Measurements from ENCODE around the gene NADSYN1.
A peak's percentile ranks its signal among the peaks of the same experiment; 100 is the strongest.

The NADSYN1 gene

GRCh38 chr11:71476031-71476430 lies 23.0 kb downstream of the NADSYN1 start:
- H3K4me1 ChIP-seq (ENCODE audit: control insufficient read depth in 1 of 2, insufficient read depth in 1 of 2, low read depth in 1 of 2, low read length in 1 of 2) = peaks cover 7 to 18% of the 10 kb centered on the region in 2 experiments
- peaks cover 100% of the 10 kb centered on the region for H3K36me3 ChIP-seq
- no peak for TF ChIP-seq CTCF (IDR thresholded peaks at IDR 0.05)
- H3K27me3 ChIP-seq = no peaks in the 10 kb centered on the region
- H3K9me3 ChIP-seq = no peaks in the 10 kb centered on the region
- no peak overlapping the region for H3K4me3 ChIP-seq (ENCODE audit: low read depth in 1 of 2, low read length in 1 of 2)
- H3K27ac ChIP-seq = no peak overlapping the region

GRCh38 chr11:71476926-71477640 lies 24.1 kb downstream of the NADSYN1 start:
- H3K4me3 ChIP-seq (ENCODE audit: low read depth in 1 of 2, low read length in 1 of 2) = no peak overlapping the region
- H3K27ac ChIP-seq = no peak overlapping the region
- no peak for TF ChIP-seq CTCF (IDR thresholded peaks at IDR 0.05)
- peaks cover 100% of the 10 kb centered on the region for H3K36me3 ChIP-seq
- H3K4me1 ChIP-seq (ENCODE audit: control insufficient read depth in 1 of 2, insufficient read depth in 1 of 2, low read depth in 1 of 2, low read length in 1 of 2) = peaks cover 7 to 18% of the 10 kb centered on the region in 2 experiments
- no peaks in the 10 kb centered on the region for H3K27me3 ChIP-seq
- no peaks in the 10 kb centered on the region for H3K9me3 ChIP-seq

GRCh38 chr11:71477641-71478527 lies 24.9 kb downstream of the NADSYN1 start:
- peak overlapping the region; percentile 43 for H3K27ac ChIP-seq
- H3K4me1 ChIP-seq (ENCODE audit: control insufficient read depth in 1 of 2, insufficient read depth in 1 of 2, low read depth in 1 of 2, low read length in 1 of 2) = peaks cover 7 to 18% of the 10 kb centered on the region in 2 experiments
- H3K36me3 ChIP-seq = peaks cover 100% of the 10 kb centered on the region
- no peak overlapping the region for H3K4me3 ChIP-seq (ENCODE audit: low read depth in 1 of 2, low read length in 1 of 2)
- no peak for TF ChIP-seq CTCF (IDR thresholded peaks at IDR 0.05)
- no peaks in the 10 kb centered on the region for H3K27me3 ChIP-seq
- H3K9me3 ChIP-seq = no peaks in the 10 kb centered on the region

GRCh38 chr11:71478528-71478840 lies 25.5 kb downstream of the NADSYN1 start:
- TF ChIP-seq CTCF (IDR thresholded peaks at IDR 0.05) = no peak
- peaks cover 100% of the 10 kb centered on the region for H3K36me3 ChIP-seq
- H3K27ac ChIP-seq = peak overlapping the region; percentile 43

GRCh38 chr11:71481101-71481960 lies 28.3 kb downstream of the NADSYN1 start:
- no peaks in the 10 kb centered on the region for H3K9me3 ChIP-seq
- H3K27ac ChIP-seq = no peak overlapping the region
- no peaks in the 10 kb centered on the region for H3K27me3 ChIP-seq
- H3K4me3 ChIP-seq (ENCODE audit: low read depth in 1 of 2, low read length in 1 of 2) = no peak overlapping the region
- H3K4me1 ChIP-seq (ENCODE audit: control insufficient read depth in 1 of 2, insufficient read depth in 1 of 2, low read depth in 1 of 2, low read length in 1 of 2) = peaks cover 7 to 14% of the 10 kb centered on the region in 2 experiments
- H3K36me3 ChIP-seq = peaks cover 100% of the 10 kb centered on the region
- no peak for TF ChIP-seq CTCF (IDR thresholded peaks at IDR 0.05)

More at GRCh38 chr11:71478528-71478840, 25.5 kb downstream of the NADSYN1 start:
- no peak overlapping the region for H3K4me3 ChIP-seq (ENCODE audit: low read depth in 1 of 2, low read length in 1 of 2)
- no peaks in the 10 kb centered on the region for H3K27me3 ChIP-seq
- no peaks in the 10 kb centered on the region for H3K9me3 ChIP-seq
- H3K4me1 ChIP-seq (ENCODE audit: control insufficient read depth in 1 of 2, insufficient read depth in 1 of 2, low read depth in 1 of 2, low read length in 1 of 2) = peaks cover 7 to 18% of the 10 kb centered on the region in 2 experiments
